Measurements from ENCODE around the gene CAPN5. TPM values are rescaled to one million over a fixed set of nuclear protein-coding genes. Genes with fewer than 3 reads are reported as not detected.

Gene CAPN5
- total and polyA plus RNA-seq, 2 of the 13 experiments (the other 11 are each of a cell fraction or from before 2014, with no cell fraction given) = 0.27 to 1.2 TPM

DNA sequence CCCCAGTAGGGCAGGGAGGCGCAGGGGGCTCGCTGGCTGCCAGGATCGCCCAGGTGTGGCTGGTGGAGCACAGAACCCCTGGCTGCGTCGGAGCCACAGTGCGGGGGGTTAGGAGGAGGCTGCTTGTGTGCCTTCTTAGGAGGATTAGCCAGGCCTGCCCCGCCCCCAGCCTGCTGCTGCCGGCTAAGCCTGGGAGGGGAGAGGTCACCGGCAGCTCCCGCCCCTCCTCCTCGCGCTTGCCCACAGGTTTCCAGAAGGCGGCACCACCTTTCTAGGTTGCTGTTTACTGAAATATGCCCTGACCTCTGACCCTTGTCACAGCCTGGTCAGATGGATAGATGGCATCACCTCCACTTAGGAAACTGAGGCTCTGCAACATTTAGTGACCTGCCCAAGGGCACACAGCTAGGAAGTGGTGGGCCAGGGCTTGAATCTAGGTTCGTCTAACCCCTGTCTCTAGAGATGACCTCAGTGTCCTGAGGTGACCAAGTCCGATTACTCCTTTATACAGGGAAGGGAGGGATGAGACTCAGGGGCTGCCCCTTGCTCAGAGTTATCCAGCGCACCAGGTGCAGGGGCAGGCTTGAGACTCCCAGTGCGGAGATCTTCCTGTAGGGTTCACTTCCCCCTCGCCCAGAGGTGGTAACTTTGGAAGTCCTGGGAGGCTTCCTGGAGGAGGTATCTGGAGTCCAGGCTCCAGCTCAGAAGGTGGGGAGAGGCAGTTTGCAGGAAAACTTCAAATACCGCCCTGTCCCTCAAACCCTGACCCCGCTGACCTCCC is 105.3 kb downstream of the CAPN5 start (continued):
- TF ChIP-seq, protein P1, sequence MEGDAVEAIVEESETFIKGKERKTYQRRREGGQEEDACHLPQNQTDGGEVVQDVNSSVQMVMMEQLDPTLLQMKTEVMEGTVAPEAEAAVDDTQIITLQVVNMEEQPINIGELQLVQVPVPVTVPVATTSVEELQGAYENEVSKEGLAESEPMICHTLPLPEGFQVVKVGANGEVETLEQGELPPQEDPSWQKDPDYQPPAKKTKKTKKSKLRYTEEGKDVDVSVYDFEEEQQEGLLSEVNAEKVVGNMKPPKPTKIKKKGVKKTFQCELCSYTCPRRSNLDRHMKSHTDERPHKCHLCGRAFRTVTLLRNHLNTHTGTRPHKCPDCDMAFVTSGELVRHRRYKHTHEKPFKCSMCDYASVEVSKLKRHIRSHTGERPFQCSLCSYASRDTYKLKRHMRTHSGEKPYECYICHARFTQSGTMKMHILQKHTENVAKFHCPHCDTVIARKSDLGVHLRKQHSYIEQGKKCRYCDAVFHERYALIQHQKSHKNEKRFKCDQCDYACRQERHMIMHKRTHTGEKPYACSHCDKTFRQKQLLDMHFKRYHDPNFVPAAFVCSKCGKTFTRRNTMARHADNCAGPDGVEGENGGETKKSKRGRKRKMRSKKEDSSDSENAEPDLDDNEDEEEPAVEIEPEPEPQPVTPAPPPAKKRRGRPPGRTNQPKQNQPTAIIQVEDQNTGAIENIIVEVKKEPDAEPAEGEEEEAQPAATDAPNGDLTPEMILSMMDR (CRISPR knock-in tag; IDR thresholded peaks at IDR 0.05) = peak; percentile 68
- TF ChIP-seq BCL6 (CRISPR knock-in tag; IDR thresholded peaks at IDR 0.05) = 0 out of 2 replicates have a peak, but pooled peaks have one; percentile 52
- peak; percentile 75; the same call in 1 of the 2 replicates for TF ChIP-seq ZNF292 (CRISPR knock-in tag; IDR thresholded peaks at IDR 0.05; ENCODE audit: borderline replicate concordance, low read depth)
- TF ChIP-seq NRL (CRISPR knock-in tag; IDR thresholded peaks at IDR 0.05; ENCODE audit: borderline replicate concordance) = no peak
- no peak for TF ChIP-seq ZFP1 (CRISPR knock-in tag; IDR thresholded peaks at IDR 0.05)
- TF ChIP-seq, protein P2, sequence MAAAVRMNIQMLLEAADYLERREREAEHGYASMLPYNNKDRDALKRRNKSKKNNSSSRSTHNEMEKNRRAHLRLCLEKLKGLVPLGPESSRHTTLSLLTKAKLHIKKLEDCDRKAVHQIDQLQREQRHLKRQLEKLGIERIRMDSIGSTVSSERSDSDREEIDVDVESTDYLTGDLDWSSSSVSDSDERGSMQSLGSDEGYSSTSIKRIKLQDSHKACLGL (CRISPR knock-in tag; IDR thresholded peaks at IDR 0.05) = no peak
- 0 out of 2 replicates have a peak, but pooled peaks have one; percentile 27 for TF ChIP-seq HNRNPL (IDR thresholded peaks at IDR 0.05; ENCODE audit: low read depth, low read length)
- TF ChIP-seq ZBTB20 (CRISPR knock-in tag; IDR thresholded peaks at IDR 0.05; ENCODE audit: borderline replicate concordance, low read depth) = peak; percentile 37; the same call in 1 of the 2 replicates
- 0 out of 2 replicates have a peak, but pooled peaks have one; percentile 58 for TF ChIP-seq ZNF616 (CRISPR knock-in tag; IDR thresholded peaks at IDR 0.05; ENCODE audit: low read depth)
- TF ChIP-seq ZNF552 (CRISPR knock-in tag; IDR thresholded peaks at IDR 0.05; ENCODE audit: borderline replicate concordance) = 0 out of 2 replicates have a peak, but pooled peaks have one; percentile 34
- peak; percentile 59 for TF ChIP-seq ZNF770 (CRISPR knock-in tag; IDR thresholded peaks at IDR 0.05)
- TF ChIP-seq HNF4G (IDR thresholded peaks at IDR 0.05; ENCODE audit: borderline replicate concordance, low read depth, low read length) = peak; percentile 36; the same call in 1 of the 2 replicates
- TF ChIP-seq HNF4G (CRISPR knock-in tag; IDR thresholded peaks at IDR 0.05; ENCODE audit: borderline replicate concordance, low read depth) = no peak

Data from HepG2 (cell line).